Caco-2 (cell line): Measurements from ENCODE around the gene GLE1. TPM values are rescaled to one million over a fixed set of nuclear protein-coding genes. Genes with fewer than 3 reads are reported as not detected.

Experiments
- BruUV-seq: library from RNA; stranded (reverse); fragments of 400-500 nt; replicated peaks from 2 replicates; lab custom pipeline; 2021; lab: Mats Ljungman, UMichigan
- CTCF ChIA-PET: fragments of 300-600 bp; sonication (Branson Sonifier 250); formaldehyde crosslinking; loops from one replicate; lab custom pipeline; 2022; ENCODE audit warnings: antibody characterized with exemption; lab: Charles Lee
- POLR2A ChIA-PET: fragments of 300-600 bp; sonication (Branson Sonifier 250); formaldehyde crosslinking; loops from one replicate; lab custom pipeline; 2022; ENCODE audit warnings: antibody characterized with exemption; lab: Charles Lee
- DNase-seq, 2 experiments: peaks; one replicate each; pipeline versions ENCODE4 v3.0.0 to v3.0.0-alpha.2; 2020 to 2022
- H3K27me3 ChIP-seq: replicated peaks from 2 replicates; pipeline ENCODE4 v1.6.0; 2011; ENCODE audit warnings: low read length; ENCODE audit not compliant: control insufficient read depth, insufficient read depth
- H3K36me3 ChIP-seq: 2 replicates; pipeline ENCODE4 v1.5.1; 2011; ENCODE audit warnings: low read length; ENCODE audit not compliant: control insufficient read depth, insufficient read depth
- H3K4me1 ChIP-seq: fragments of 250-450 bp; sonication (Bioruptor Pico); 2 replicates; pipeline ENCODE4 v1.5.1; 2020; ENCODE audit warnings: mild to moderate bottlenecking
- H3K4me3 ChIP-seq: 2 replicates; pipeline ENCODE4 v1.5.1; 2011; ENCODE audit warnings: low read depth, mild to moderate bottlenecking, control low read depth, low read length
- H3K9me3 ChIP-seq: fragments of 250-450 bp; sonication (Bioruptor Pico); 2 replicates; pipeline ENCODE4 v1.5.1; 2020; ENCODE audit warnings: mild to moderate bottlenecking, moderate library complexity
- H3K27ac Mint-ChIP-seq: one replicate; pipeline ENCODE4 v1.8.0; 2022; ENCODE audit warnings: mixed read lengths; ENCODE audit not compliant: unreplicated experiment
- H3K27me3 Mint-ChIP-seq: one replicate; pipeline ENCODE4 v1.8.0; 2022; ENCODE audit warnings: mixed read lengths; ENCODE audit not compliant: insufficient read depth, unreplicated experiment
- H3K36me3 Mint-ChIP-seq: one replicate; pipeline ENCODE4 v1.8.0; 2022; ENCODE audit warnings: mild to moderate bottlenecking, mixed read lengths; ENCODE audit not compliant: insufficient read depth, unreplicated experiment
- H3K4me1 Mint-ChIP-seq: one replicate; pipeline ENCODE4 v1.8.0; 2022; ENCODE audit warnings: low read depth, mixed read lengths; ENCODE audit not compliant: unreplicated experiment
- H3K4me3 Mint-ChIP-seq: one replicate; pipeline ENCODE4 v1.8.0; 2022; ENCODE audit warnings: mild to moderate bottlenecking, moderate library complexity, mixed read lengths; ENCODE audit not compliant: unreplicated experiment
- H3K9me3 Mint-ChIP-seq: one replicate; pipeline ENCODE4 v1.8.0; 2022; ENCODE audit warnings: mixed read lengths; ENCODE audit not compliant: unreplicated experiment
- intact Hi-C: fragments of 100-400 bp; cut with micrococcal nuclease; formaldehyde crosslinking; loops from one replicate; pipeline ENCODE4 v1.10.0; 2022; ENCODE audit not compliant: unreplicated experiment
- total RNA-seq: library from RNA; stranded (reverse); gene quantifications from 2 replicates; pipeline ENCODE4 v1.2.3, GENCODE V29; 2022
- TF ChIP-seq, protein P1 (sequence below), 2 experiments: fragments of 200-600 bp in 1 of 2; IDR thresholded peaks; 1 replicate in 1 of 2; 2 replicates in 1 of 2; pipeline versions ENCODE4 v1.5.1 to v1.8.0; 2011 to 2022; ENCODE audit warnings: antibody characterized with exemption in 1 of 2, control low read depth in 1 of 2, inconsistent platforms in 1 of 2, low read depth in 1 of 2, low read length in 1 of 2, mild to moderate bottlenecking in 1 of 2, moderate library complexity in 1 of 2; ENCODE audit not compliant: insufficient read depth in 1 of 2, severe bottlenecking in 1 of 2, unreplicated experiment in 1 of 2

The GLE1 gene
- total RNA-seq, 1 experiment from 2014 or later, result 30.4 TPM

DNA sequence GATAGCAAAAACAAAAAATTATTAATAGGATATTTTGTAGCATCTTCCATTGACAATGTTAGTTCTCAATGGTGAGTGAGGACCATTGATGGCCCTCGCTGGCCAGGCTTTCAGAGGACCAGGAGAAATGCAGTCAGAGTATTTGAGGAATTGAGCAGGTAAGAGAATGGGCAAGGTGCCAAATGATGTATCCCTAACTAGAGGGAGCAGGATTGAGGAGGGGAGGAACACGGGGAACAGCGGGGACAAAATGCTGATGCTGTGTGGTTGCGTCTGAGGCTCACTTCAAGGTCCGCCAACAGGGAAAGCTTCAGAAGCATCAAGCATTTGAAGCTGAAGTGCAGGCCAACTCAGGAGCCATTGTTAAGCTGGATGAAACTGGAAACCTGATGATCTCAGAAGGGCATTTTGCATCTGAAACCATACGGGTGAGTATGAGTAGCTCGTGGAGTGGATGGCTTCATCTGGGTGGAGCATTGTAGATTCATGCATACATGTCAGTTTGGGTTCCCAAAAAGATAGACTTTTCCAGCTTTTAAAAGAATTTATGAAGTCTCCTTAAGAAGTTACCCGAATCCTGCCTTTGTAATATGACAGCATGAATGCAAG lies 64.1 kb downstream of the GLE1 start:
- H3K27me3 Mint-ChIP-seq, result no peaks in the 10 kb centered on the region
- no peaks in the 10 kb centered on the region for H3K9me3 Mint-ChIP-seq
- no peaks in the 10 kb centered on the region for H3K27me3 ChIP-seq
- POLR2A ChIA-PET, result interaction anchor here (0.7 kb wide), 1 partner anchor 16 kb away, joined by 4 read pairs; the partner anchor contains the start of gene SPTAN1
- DNase-seq, result no peak
- BruUV-seq, result no TSS peak
- TF ChIP-seq, protein P1, sequence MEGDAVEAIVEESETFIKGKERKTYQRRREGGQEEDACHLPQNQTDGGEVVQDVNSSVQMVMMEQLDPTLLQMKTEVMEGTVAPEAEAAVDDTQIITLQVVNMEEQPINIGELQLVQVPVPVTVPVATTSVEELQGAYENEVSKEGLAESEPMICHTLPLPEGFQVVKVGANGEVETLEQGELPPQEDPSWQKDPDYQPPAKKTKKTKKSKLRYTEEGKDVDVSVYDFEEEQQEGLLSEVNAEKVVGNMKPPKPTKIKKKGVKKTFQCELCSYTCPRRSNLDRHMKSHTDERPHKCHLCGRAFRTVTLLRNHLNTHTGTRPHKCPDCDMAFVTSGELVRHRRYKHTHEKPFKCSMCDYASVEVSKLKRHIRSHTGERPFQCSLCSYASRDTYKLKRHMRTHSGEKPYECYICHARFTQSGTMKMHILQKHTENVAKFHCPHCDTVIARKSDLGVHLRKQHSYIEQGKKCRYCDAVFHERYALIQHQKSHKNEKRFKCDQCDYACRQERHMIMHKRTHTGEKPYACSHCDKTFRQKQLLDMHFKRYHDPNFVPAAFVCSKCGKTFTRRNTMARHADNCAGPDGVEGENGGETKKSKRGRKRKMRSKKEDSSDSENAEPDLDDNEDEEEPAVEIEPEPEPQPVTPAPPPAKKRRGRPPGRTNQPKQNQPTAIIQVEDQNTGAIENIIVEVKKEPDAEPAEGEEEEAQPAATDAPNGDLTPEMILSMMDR (IDR thresholded peaks at IDR 0.05; ENCODE audit: insufficient read depth in 1 of 2, low read depth in 1 of 2, low read length in 1 of 2, severe bottlenecking in 1 of 2, unreplicated experiment in 1 of 2), result no peak
- H3K9me3 ChIP-seq, result no peaks in the 10 kb centered on the region
- H3K36me3 Mint-ChIP-seq, result peaks cover 91% of the 10 kb centered on the region
- H3K36me3 ChIP-seq, result no peaks in the 10 kb centered on the region; the same call in 1 of the 2 replicates
- H3K4me1 ChIP-seq, result no peaks in the 10 kb centered on the region
- CTCF ChIA-PET, result no interaction called here
- no peak overlapping the region for H3K4me3 Mint-ChIP-seq
- no peak overlapping the region for H3K4me3 ChIP-seq
- H3K4me1 Mint-ChIP-seq, result no peaks in the 10 kb centered on the region
- intact Hi-C loops, result no loop called here
- no peak overlapping the region for H3K27ac Mint-ChIP-seq

DNA sequence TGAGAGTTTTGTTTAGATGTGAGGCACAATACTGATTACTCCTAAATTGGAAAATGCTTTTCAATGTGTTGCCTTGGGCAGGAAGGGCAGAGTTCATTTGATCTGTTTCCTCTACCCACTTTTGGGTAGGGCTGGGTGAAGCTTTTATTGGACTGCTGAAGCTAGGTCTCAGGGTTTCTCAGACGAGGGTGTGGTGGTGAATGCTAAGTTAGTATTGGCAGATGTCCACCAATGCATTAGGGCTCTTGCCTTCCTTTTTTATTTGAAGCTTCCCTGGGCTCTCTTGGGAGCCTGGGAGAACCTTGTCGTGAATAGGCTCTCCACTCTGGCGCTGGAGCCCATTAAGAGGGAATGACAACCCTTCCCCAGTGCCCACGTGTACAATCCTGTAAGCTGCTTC lies 71.0 kb downstream of the GLE1 start:
- CTCF ChIA-PET, result no interaction called here
- TF ChIP-seq, protein P1 (IDR thresholded peaks at IDR 0.05; ENCODE audit: insufficient read depth in 1 of 2, low read depth in 1 of 2, low read length in 1 of 2, severe bottlenecking in 1 of 2, unreplicated experiment in 1 of 2), result no peak
- Mint-ChIP-seq H3K4me3 (no peak overlapping the region), H3K36me3 (peaks cover 90% of the 10 kb centered on the region), H3K27ac (no peak overlapping the region), H3K27me3 (no peaks in the 10 kb centered on the region), H3K9me3 (no peaks in the 10 kb centered on the region), H3K4me1 (no peaks in the 10 kb centered on the region)
- BruUV-seq, result no TSS peak
- Histone ChIP-seq H3K9me3 (no peaks in the 10 kb centered on the region), H3K36me3 (peaks cover 12% of the 10 kb centered on the region), H3K4me3 (no peak overlapping the region), H3K27me3 (no peaks in the 10 kb centered on the region), H3K4me1 (no peaks in the 10 kb centered on the region)
- intact Hi-C loops, result no loop called here
- POLR2A ChIA-PET, result interaction anchor here (0.5 to 0.6 kb wide), 2 partner anchors 447 to 868 kb away, joined by 4 to 7 read pairs; no protein-coding TSS in a partner anchor
- no peak for DNase-seq

DNA sequence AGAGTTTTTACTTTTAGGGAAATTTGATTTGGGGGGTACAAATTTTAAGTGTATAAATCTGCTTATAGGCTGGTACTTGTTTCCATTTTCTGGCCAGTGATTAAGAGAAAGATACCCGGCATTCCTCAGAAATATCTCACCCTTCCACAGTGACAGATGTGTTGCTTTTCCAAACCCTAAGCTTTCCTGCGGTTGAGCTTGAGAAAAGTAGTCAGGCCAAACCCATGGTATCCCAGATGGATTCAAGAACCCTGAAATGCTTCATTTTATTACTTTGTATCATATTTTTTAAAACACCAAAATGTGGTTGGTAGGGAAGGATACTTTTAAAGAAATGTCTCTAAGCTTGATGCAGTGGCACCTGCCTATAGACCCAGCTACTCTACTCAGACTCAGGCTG lies 71.4 kb downstream of the GLE1 start:
- CTCF ChIA-PET, result no interaction called here
- Histone ChIP-seq H3K36me3 (peaks cover 13% of the 10 kb centered on the region), H3K4me3 (no peak overlapping the region), H3K9me3 (no peaks in the 10 kb centered on the region), H3K4me1 (no peaks in the 10 kb centered on the region), H3K27me3 (no peaks in the 10 kb centered on the region)
- no TSS peak for BruUV-seq
- no peak for DNase-seq
- H3K9me3 Mint-ChIP-seq, result no peaks in the 10 kb centered on the region
- peaks cover 90% of the 10 kb centered on the region for H3K36me3 Mint-ChIP-seq
- intact Hi-C loops, result no loop called here
- H3K27me3 Mint-ChIP-seq, result no peaks in the 10 kb centered on the region
- H3K4me1 Mint-ChIP-seq, result no peaks in the 10 kb centered on the region
- POLR2A ChIA-PET, result interaction anchor here (0.5 kb wide), 1 partner anchor 867 kb away, joined by 4 read pairs; no protein-coding TSS in a partner anchor
- H3K4me3 Mint-ChIP-seq, result no peak overlapping the region
- TF ChIP-seq, protein P1 (IDR thresholded peaks at IDR 0.05; ENCODE audit: insufficient read depth in 1 of 2, low read depth in 1 of 2, low read length in 1 of 2, severe bottlenecking in 1 of 2, unreplicated experiment in 1 of 2), result no peak
- no peak overlapping the region for H3K27ac Mint-ChIP-seq
